GM19240 (cell line): ENCODE data around the gene ZNF490.
"Not testable (repeated sequence)": the region's sequence is repeated elsewhere in the genome, so short reads cannot be mapped to it uniquely, and the experiment has no call there.

ENCODE experiments used
- DNase-seq: peaks from one replicate; pipeline ENCODE4 v3.0.0; 2011; ENCODE audit warnings: low spot score; ENCODE audit not compliant: insufficient read length

Gene ZNF490

DNA sequence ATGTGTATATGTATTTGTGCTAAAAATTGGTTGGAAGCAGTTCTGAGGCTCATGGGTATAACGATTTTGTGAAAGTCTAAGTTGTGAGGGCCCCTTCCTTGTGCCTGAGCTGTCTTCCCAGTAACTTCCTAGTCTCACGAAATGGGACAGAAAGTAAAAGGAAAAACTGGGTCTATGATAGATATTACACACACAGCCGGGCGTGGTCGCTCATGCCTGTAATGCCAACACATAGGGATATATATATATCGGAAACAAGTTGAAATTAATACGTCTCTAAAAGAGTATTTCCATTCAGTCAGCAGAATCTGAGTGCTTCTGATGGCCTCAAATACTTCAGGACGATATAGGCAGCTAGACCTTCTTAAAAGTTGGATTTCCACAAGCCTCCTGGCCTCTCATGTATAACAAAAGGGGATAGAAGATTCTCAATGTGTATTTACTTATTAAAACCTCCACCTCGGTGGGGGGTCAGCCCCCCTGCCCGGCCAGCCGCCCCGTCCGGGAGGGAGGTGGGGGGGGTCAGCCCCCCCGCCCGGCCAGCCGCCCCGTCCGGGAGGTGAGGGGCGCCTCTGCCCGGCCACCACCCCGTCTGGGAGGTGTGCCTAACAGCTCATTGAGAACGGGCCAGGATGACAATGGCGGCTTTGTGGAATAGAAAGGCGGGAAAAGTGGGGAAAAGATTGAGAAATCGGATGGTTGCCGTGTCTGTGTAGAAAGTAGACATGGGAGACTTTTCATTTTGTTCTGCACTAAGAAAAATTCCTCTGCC, 10.8 kb upstream of the ZNF490 start:
- not testable (repeated sequence) for DNase-seq

DNA sequence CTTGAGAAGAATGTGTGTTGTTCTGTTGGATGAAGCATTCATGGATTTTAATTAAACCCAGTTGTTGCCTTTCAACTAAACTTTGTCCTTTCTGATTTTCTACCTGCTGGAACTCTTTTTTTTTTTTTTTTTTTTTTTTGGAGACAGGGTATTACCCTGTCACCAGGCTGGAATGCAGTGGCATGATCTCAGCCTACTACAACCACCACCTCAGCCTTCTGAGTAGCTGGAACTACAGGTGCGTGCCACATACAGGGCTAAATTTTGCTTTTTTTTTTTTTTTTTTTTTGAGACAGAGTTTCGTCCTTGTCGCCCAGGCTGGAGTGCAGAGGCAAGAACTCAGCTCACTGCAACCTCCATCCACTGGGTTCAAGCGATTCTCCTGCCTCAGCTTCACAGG, 7.0 kb upstream of the ZNF490 start:
- DNase-seq = no peak

DNA sequence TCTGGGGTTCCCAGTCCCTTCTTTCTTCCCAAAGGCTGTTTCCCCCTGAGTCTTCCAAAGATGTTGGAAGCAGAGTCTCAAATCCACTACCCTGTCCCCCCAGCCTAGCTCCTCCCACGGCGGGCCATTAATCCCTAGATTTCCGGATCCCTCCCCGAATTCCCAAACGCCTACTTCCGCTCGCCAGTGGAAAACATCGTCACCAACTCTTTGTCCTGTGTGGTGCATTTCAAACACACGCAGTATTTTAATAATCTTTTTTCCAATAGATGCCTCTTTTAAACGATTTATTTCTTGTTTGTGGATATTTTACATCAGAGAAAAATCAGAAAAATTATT, 717 bp upstream of the ZNF490 start:
- DNase-seq = no peak

DNA sequence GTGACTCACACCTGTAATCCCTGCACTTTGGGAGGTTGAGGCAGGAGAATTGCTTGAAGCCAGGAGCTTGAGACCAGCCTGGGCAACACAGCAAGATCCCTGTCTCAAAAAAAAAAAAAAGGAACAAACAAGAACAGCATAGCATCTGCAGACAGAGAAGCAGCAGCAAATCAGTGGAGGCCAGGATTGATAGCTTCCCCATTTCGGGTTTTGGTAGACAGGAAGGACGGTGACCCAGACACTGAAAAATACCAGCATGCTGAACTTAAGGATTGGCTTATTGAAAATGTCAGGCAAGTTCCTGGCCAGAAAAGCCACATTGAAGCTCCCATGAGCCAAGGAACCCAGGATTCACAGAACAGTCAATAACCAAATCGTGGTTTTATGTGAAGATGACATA, 3.0 kb downstream of the ZNF490 start:
- DNase-seq = no peak

DNA sequence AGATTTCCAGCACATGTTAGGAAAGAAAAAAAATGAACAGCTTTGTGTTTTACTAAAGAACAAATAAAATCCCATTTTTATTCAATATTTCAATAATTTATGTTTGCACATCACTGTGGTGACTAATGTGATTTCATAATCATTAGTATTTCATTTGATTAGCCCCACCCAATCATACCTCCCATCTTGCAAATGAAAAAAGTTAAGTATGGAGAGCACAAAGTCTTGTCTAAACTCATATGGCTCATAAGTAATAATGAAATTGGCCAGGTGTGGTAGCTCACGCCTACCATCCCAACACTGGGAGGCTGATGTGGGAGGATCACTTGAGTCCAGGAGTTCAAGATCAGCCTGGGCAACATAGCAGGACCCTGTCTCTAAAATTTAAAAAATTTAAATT, 3.8 kb downstream of the ZNF490 start:
- DNase-seq = no peak

DNA sequence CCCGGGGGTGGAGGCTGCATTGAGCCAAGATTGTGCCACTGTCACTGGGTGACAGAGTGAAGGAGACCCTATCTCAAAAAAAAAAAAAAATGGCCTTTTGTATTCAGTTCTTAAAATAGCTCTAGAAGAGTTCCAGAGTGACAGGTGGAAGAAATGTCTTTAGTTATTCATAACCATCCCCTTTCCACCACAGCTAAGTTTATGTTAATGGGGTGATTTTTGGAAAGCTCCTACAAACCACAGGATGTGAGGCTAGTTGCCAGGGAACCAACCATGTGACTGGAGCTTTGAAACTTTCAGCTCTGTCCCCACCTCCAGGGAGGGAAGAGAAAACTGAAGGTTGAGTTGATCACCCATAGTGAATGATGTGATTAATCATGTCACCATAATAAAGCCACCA, 6.9 kb downstream of the ZNF490 start:
- peak; percentile 22 for DNase-seq

DNA sequence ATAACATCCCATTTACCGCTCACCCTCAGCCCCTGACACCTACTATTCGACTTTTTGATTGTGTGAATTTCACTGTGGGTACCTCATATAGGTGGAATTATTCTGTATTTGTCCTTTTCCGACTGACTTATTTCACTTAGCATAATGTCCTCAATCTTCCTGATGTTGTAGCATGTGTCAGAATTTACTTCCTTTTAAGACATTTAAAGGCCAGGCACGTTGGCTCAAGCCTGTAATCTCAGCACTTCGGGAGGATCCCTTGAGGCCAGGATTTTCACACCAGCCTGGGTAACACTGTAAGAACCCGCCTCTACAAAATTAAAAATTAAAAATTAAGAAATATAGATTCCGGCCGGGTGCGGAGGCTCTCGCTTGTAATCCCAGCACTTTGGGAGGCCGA, 13.0 kb downstream of the ZNF490 start:
- no peak for DNase-seq

DNA sequence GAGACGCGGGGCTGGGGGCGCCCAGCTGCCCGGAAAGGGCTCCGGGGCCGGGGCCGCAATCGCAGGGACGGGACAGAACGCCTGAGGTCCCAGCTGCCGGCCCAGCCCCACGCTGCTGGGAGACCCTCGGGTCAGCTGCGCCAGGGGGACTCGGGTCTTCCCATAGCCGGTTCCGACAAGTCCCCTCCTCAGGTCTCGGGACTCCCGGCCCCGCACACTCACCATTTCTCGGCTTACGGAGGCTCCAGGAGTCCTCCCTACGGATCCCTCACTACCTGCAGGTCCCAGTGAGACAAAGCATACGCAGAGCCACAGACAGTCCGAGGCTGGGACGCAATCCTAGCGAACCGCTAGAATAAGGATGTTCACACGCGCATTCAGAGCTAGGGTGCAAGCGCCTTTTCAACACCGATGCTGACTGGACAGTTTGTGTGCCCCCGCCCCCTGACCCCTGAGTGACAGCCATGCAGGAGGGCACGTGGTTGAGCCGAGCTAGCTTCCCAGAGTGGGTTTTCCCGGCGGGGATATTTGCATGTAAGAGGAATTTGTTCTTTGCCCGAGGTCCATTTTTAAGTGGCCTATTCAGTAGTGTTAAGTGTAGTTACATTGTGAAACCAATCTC, 13.6 kb downstream of the ZNF490 start:
- DNase-seq = no peak

DNA sequence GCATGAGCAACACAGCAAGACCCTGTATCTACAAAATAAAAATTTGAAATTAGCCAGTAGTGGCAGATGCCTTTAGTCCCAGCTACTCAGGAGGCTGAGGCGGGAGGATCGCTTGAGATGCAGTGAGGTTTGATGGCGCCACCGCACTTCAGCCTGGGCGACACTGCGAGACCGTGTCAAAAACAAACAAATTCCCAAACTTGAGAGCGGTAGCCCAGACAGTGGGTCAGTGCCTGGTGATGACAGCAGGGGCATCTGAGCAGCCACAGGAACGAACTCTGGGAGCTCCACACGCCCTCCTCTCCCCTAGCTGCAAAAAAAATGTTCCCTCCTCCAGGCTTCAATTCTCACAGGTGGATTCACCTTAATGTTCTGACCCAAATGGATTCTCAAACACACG, 14.1 kb downstream of the ZNF490 start:
- DNase-seq = no peak

DNA sequence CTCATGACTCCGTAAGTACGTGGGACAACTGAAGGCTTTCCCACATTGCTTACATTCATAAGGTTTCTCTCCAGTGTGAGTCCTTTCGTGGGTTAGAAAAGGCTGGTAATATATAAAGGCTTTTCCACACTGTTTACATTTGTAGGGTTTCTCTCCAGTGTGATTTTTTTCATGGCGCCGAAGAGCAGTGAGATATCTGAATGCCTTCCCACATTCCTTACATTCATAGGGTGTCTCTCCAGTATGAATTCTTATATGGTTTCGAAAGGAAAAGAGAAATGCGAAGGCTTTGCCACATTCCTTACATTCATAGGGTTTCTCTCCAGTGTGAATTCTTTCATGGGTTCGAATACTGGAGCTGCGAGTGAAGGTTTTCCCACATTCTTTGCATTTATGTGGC, 29.5 kb downstream of the ZNF490 start:
- no peak for DNase-seq

DNA sequence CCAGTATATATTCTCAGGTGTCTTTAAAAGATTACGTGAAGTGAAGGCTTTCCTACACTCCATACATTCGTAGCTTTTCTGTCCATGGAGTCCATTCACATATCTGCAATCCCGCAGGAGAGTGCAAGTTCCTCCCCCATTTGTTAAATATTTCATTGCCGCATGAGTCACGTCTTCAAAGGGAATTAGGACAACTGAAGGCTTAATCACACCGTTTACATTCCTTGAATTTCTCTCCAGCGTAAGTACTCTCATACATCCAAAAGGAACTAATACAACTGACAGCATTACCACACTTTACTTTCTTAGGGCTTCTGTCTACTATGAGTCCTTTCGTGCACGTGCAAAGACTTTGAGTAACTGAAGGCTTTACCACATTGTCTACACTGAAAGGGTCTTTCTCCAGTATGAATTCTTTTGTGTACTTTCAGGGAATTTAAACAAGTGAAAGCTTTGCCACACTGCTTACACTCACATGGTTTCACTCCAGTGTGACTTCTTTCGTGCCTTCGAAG, 30.4 kb downstream of the ZNF490 start:
- no peak for DNase-seq

DNA sequence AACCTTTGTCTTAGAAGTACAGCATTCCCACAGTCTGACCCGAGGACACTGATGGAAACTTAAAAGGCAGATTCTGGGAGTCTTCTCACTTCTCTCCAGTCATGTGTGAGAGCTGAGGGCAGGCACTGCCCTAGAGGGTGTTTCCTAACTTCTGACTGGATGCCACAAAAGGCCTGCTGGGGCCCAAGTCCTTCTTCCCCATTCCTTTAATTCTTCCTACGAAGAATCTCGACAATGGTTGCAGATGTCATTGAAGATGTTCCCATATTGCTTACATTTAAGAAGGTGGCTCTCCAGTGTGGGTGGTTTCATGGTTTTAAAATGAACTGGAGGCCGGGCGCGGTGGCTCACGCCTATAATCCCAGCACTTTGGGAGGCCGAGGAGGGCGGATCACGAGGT, 32.0 kb downstream of the ZNF490 start:
- no peak for DNase-seq

DNA sequence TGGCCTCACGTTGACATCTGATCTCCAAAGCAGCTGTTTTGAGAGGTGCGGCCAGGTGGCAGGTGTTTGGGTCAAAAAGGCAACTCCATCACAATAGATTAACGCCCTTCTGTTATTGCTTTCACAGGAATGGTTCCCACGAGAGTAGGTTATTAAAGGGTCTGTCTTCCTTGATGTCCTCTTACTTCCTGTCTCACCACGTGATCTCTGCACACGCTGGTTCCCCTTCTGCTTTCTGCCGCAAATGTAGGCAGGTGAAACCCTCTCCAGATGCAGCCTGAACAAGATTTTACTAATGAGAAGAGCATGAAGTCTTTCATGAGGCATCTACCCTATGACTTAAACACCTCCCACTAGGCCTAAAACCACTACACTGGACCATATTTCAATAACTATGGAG, 36.6 kb downstream of the ZNF490 start:
- no peak for DNase-seq

DNA sequence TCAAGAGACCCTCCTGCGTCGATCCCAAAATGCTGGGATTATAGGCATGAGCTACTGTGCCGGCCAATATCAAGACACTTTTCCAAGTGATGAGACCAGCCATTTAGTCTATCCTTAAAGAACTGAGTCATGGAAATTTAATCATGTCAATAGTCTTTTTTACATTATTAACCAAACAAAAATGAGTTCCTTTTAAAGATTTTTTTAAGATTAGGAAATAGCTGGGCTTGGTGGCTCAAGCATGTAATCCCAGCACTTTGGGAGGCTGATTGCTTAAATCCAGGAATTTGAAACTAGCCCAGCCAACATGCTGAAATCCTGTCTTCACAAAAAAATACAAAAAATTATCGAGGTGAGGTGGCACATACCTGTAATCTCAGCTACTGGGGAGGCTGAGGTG, 42.7 kb downstream of the ZNF490 start:
- DNase-seq = no peak

DNA sequence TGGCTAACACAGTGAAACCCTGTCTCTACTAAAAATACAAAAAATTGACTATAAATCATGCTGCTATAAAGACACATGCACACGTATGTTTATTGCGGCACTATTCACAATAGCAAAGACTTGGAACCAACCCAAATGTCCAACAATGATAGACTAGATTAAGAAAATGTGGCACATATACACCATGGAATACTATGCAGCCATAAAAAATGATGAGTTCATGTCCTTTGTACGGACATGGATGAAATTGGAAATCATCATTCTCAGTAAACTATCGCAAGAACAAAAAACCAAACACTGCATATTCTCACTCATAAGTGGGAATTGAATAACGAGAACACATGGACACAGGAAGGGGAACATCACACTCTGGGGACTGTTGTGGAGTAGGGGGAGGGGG, 44.2 kb downstream of the ZNF490 start:
- DNase-seq = not testable (repeated sequence)

DNA sequence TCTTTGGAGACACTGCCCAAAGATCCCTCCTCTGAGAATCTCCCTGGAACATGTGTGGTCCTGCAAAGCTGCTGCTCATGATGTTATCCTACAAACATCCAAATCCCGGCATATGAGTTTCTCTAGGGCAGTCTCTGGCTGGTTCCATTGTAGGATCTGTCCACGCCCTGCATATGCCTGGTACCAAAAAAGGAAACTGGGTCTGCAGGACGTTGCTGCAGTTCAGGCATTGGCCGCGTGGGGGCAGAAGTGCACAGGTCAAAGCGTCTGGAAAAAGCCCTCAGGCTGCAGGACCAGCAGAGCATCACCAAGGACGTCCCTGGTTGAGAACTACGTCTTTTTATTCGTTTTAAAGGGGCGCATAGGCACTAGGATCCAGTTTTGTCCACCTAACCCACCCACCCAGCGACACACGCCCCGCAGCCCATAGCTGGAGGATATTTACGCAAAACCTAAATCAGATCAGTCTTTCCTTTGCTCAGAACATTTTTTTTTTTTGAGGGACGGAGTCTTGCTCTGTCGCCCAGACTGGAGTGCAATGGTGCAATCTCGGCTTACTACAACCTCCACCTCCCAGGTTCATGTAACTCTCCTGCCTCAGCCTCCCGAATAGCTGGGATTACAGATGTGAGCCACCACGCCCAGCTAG, 46.5 kb downstream of the ZNF490 start:
- DNase-seq = peak; percentile 98

DNA sequence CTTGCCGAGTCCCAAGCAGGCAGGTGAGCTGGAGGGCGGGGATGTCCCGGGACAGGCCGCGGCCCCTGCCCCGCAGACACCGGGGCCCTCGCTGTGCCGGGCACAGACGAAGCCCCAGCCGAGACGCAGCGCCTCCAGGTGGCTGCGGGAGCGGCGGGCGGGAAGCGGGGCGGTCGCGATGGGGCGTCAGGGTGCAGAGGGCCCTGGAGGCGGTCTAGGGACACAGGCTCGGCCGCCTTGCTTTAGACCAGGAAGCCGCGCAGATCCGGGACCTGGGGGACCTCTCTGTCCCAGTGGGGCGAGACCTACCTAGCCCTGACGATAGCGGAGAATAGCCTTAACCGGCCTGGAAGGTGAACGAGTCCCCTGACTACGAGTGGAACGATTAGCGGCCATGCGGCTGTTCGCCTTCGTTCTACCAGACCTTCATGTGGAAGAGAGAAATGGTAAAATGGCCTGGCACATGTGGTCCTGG, 55.1 kb downstream of the ZNF490 start:
- DNase-seq = no peak

DNA sequence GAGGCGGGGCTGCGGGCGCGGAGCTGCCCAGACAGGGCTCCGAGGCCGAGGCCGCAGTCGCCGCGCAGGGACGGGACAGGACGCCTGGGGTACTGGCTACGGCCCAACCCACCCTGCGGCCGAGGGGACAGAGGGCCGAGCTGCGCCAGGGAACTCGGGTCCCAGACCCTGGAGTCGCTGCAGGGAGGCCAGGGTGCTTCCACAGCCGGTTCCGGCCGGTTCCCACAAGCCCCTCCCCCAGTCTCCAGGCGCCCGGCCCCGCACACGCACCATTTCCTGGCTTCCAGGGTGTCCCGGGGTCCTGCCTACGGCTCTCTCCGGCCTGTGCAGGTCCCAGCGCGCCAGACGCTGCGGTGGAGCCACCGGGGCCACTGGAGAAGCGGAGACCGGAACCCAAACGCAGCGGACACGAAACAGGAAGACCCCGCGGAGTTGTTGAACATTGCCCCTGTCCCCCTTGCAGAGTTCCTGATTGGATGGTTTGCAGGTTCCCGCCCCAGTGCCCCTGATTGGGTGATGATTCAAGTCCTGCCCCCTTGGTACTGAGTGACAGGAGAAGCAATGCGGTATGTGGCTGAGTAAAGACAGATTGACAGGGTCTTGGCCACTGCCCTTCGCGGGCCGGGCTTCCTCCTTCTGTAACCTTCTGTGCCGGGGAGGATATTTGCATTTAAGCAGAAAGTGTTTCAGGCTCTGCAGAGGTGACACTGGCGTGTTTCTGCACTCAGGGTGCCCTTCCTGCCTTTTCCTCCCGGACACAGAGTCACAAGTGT, 59.4 kb downstream of the ZNF490 start, which contains the start of gene ZNF564:
TSS of gene ZNF564 (minus strand) at position 423 of the 773 bp plus-strand sequence. CDS start at position 273, 150 bp downstream.
- DNase-seq = peak; percentile 97

DNA sequence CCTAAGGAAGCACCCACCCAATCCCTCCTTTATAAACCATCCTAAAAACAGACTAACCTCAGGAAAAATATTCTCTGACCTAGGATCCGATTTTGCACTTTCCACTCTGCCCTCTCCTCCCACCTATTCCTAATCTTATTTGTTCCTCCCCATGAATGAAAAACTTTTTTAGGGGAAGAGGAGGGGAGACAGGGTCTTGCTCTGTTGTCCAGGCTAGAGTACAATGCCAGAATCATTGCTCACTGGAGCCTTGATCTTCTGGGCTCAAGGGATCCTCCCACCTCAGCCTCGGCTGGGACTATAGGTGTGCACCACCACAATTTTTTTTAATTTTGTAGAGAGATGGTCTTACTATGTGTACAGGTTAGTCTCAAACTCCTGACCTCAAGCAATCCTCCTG, 63.7 kb downstream of the ZNF490 start:
- no peak for DNase-seq

DNA sequence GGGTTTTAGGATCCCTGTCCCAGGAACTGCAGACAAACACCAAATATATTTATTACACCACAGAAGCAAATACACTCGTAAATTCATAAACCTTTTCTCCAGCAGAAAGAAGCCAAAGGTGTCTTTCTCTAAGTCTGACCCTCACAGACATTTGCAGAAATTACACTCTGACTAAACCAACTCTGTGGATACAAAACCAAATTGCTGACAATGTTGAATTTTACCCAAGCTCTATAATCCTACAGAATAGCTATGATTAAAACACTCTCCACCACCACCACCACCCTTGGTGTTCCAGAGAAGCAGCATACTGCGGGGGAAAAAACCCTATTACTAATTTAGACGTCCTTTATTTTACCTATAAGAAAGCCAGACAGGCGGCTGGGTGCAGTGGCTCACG, 64.5 kb downstream of the ZNF490 start:
- DNase-seq = no peak

DNA sequence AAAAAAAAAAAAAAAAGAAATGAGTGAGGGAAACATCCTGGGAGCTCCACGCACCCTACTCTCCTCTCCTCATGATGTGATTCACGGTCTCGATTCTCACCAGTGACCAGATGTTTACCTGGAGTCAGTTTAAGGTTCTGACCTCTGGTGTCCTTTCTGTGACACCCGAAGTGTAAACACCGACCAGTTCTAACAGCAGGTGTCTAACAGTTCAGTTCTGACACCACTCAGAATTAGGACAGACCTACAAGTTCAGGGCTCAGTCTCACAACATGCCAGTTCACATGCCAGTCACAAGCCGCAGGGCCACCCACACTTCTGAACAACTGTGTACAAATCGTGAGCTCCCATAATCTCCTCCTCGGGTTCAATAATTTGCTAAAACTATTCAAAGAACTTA, 65.3 kb downstream of the ZNF490 start:
- no peak for DNase-seq
